NCI-H2081 (cell line): Measurements from ENCODE around the gene LSAMP.

Experiments used
- DNase-seq, 2 experiments: peaks; one replicate each; lab custom pipeline; 2025; lab: John Stamatoyannopoulos, UW

The LSAMP gene

DNA sequence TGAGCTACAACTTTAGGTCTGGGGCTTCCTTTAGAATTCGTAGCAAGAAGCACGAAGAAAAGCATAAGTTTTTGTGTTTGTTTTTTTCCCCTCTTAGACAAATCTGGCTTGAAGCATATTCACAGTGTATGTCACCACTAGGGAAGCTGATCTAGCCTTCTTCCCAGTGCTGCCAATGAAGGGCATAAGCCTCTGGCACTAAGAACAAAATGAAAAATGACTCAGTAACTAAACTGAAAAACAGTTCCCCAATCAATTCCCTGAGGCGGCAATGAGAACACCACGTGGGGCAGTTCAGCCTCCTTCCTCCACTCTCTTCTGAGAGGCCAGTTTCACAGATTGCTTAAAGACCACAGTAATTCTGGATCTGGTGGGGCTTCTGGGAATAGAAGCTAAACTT lies 483.9 kb downstream of the LSAMP start:
- no peak for DNase-seq

DNA sequence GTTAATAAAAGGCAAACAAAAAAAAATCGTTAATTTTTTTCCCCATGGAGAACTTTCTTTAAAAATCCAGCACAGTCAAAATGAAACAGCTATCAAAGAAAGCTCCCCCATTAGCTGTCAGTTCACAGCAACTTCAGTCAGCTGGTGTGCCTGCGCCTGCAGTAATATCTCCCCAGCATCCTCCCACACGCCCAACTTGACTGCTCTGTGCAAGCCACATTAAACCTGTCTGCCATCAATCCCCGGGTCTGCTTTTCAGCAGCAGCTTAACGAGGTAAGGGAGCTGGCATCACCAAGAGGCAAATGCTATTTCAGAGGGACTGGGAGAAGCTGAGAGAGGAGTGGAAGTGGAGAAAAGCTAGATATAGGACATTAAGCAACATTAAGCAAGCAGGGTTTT lies 484.5 kb downstream of the LSAMP start:
- no peak for DNase-seq

DNA sequence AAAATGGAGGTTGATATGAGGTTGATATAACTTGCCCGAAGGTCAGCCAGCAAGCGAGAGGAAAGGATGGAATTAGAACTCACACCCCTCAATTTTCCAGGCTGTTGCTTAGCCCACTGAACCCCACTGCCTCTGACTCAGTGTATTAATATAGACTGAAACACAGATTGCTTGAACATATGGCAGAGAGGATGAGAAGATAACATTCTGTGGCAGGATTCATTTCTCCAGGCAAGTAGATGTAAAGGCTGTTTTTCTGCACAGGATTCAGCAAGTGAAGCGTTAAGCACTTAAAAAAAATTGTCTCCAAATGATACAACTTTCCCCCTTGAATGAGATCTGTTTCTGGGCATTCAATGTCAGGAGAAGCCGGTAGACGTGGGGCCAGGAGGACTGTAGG lies 486.8 kb downstream of the LSAMP start:
- DNase-seq, result no peak

DNA sequence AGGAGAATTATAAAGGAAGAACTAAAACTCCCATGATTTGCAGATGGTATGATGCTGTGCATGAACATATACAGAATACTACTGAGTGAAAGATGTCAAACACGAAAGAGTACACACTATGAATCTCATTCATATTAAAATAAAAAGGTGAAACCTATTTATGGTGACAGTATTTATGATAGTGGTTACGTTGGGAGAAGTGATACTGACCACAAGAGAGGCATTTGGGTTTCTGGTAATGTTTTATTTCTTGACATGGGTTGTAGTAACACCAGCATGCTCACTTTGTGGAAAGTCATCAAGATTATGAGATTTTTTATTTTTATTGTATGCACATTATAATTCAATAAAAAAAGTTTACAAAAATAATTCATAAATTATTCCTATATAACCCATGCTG lies 498.0 kb downstream of the LSAMP start:
- no peak for DNase-seq

DNA sequence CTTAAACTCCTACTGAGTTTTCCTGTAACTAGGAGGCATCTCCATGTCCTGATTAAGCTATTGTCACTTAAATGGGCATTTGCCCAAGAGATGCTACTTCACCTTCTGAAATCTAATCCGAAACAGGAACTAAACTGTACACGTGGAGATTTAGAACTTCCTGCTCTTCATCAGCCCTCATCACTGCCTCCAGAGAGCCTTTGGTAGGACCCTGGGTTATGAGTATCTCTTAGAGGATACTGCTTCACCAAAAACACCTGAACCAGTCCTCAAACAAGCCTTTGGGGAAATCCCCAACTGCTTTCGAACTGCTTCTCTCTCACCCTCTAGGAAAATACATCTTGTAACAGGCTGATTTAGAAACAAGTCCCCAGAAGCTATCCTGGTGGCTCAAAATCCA lies 501.7 kb downstream of the LSAMP start:
- DNase-seq, result no peak

DNA sequence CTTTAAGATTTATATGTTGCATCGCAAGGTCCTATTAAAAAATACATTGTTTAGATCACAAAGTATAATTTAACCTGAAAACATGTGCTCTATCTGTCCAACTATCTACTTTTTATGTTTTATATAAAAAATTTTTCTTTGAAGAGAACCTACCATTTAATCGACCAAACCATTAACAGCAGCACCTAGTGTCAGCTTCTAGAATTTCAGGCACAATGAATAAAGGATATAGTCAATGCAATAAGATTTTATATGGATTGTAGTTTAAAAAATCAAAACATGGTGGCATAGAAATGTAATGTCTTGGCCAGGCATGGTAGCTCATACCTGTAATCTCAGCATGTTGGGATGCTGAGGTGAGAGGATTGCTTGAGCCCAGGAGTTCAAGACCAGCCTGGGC lies 508.2 kb downstream of the LSAMP start:
- no peak for DNase-seq

DNA sequence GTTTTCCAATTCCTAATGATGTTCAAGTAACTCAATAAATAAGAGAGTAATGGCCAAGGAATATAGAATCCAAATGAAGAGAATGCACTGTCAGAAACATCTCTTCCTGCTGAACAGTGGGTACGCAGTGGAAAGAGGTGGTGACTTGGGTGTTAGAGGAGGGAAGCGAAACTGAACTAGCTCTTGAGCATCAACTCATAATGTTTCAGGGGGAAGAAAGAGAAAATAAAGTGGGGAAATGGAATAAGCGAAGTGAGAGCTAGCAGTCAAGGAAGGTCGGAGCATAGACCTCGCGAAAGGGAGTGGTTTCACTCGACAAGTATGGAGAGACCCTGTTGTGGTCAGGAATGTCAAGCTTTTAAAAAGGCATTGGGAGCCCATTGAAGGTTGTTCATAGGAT lies 512.5 kb downstream of the LSAMP start:
- DNase-seq, result no peak

DNA sequence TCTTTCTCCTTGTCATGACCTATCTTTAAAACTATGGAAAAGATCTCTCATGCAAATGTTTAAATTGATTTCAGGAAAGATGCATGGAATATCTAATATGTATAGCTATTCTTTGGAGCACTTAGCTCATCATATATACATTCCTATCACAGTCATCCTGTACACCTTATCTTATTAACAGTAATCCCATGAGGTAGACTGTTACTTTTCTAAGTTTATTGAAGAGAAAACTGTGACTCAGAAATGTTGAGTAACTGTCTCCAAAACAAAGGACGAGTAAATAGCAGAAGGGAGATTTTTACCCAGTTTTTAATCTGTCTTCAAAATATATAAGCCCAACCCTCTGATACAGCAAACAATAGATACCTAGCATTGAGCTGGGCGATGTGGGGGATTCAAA lies 513.7 kb downstream of the LSAMP start:
- DNase-seq, result no peak

DNA sequence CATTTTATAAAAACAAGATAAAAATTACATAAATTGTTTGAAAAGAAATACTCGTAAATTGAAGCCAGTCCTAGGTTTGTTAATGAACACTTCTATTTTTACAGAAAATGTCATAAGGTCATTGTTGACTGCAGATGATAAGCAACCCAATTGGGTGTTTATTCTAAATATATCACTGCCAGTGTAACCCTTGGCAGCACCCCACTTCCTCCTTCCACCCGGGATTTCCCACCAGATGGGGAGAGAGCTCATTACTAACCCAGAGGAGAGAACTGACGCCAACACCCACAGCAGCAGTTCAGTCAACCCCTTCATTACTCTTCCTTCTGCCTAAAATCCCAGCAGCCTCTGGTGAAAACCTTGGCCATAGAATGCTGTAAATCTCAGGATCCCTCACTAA lies 514.4 kb downstream of the LSAMP start:
- no peak for DNase-seq

DNA sequence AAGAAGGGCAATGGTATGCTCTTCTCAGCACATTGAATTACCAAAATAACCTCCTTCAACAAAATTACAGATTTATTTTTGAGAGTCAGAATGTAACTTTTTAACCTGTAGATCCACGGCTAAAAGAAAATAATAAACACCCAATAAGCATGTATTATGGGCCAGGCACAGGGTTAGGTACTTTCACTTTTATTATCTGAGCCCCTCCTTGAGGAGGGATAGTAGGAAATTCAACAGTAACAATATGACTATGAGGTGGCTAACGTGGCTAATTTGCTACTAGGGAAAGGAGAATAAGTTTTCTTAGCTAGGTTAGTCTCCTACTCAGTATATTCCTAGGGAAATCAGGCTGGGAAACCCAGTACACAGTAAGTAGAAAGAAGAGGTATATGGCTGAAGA lies 515.1 kb downstream of the LSAMP start:
- DNase-seq, result no peak

DNA sequence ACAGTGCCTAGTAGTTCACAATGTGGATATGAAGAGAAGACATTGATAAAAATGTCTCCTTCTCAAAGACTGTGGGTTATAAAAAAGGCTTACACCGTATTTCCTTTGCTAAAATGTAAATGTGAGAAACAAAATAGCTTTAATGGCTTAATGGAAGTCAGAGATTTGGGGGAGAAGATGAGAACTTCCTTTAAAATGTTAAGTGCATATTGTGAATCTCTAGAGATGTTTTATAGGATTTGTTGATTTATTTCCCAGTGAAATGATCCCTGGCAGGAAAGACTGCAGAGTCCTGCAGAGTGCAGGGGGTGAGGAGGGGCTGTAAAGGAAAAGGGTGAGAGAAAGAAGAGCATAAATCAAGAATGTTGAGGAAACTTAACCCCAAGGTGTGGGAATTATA lies 516.9 kb downstream of the LSAMP start:
- DNase-seq, result no peak

DNA sequence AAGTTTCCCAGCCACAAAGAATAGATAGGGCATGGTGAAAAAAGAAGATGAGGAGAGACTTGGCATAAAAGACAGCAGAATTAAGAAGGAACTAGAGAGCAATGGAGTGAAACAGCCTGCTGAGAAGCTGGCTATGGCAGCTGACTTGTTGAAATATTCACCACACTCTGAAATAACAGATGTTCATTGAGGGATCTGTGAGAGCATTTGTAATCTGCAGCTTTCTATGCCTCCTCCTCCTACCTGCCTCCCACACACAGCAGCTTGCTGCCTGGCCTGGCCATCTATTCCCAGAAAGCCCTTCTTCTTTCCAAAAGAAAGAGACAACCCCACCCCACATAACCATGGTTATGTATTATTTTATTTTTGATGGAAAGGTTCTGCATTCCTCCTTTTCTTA lies 518.1 kb downstream of the LSAMP start:
- no peak for DNase-seq

DNA sequence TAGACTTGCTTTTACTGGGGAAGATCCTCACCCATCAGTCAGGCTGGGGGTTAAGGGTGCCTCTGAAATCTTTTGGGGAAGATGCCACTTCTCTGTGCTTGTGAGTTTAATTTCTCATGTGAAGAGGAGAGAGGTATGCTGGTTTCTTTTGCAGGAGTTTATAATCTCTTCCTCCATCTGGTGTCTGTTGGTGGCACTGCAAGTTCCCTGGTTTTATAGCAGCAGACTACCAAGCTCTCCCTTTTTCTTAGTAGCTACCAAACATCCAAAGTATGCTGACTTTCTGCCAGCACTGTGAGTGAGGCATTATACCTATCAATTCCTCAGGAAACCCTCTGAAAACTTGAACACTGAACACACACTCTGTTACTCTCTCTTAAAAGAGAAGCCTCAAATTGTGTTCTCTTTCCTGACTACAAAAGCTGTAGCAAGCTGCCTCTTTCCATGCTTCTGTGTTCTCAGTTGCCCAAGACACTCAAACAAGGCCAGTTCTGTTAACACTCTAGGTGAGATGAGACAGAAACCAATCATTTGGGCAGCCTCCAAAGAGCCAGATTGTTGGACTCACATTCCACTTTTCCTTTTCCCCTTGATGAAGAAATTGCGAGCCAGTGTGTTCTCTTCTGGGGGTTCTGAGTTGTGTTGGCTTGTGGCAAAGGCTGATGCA lies 522.5 kb downstream of the LSAMP start:
- peak; percentile 6 to 16 for DNase-seq

DNA sequence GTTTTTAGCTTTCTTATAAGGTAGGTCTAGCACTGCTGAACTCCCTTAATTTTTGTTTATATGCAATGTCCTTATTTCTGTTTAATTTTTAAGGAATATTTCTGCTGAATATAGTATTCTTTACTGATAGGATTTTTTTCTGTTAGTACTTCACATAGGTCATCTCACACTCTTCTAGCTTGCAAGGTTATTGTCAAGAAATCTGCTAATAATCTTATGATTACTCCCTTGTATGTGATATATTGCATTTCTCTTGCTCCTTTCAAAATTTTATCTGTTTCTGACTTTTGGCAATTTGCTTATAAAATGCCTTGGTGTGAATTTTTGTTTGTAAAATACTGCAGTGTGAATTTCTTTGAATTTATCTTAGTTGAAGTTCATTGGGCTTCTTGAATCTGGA lies 523.6 kb downstream of the LSAMP start:
- no peak for DNase-seq

DNA sequence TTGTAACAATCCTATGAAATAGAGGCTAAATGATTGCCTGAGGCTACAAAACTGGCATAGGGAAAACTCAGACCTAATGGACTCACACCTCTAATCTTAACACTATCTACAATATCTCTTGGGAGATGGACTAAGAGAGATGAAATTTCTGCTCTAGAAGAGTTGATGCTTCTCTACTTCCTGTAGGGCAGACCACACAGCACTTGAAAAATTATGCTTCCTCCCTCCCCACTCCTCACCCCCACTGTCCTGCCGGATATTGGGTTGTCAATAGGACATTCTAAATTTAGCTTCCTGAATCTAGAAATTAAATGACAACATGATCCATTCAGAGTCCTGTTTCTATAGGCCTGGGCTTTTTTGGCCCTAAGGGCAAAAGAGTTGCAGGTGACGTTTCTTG lies 526.4 kb downstream of the LSAMP start:
- DNase-seq, result no peak

DNA sequence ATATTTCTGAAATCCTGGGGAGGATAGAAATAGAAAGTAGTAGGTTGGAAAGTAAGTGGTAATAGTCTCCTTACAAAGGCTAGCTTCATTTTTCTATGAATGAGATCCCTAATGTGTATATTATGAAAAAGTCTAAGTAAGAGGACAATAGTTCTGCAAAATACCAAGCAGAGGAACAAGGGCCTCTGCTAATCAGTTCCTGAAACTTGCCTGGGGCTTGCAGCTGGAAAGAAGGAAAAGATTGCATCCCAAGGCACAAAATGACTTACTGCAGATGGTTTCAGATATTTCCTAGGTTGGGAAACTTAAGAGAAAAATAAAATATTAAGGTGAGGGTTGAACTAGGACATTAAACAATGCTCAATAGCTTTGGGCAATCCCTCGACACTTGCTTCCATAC lies 528.4 kb downstream of the LSAMP start:
- no peak for DNase-seq

DNA sequence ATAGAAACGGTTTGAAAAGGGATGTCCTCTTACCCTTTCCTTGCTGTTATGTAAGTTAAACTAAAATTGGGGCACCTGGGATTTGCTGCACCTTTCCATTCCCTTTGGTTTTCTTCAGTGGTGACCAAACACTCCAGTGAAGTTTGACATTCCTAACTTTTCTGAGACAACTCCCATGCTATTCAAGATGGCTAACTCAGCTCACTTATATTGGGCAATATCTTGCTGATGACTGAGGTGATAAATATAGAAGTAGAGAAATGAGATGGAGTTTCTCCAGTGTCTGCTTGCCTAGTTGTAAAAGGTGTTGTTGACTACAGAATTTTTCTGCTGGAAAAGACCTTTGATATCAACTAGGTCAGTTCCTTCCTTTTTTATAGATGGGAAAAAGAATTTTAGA lies 530.2 kb downstream of the LSAMP start:
- no peak for DNase-seq

DNA sequence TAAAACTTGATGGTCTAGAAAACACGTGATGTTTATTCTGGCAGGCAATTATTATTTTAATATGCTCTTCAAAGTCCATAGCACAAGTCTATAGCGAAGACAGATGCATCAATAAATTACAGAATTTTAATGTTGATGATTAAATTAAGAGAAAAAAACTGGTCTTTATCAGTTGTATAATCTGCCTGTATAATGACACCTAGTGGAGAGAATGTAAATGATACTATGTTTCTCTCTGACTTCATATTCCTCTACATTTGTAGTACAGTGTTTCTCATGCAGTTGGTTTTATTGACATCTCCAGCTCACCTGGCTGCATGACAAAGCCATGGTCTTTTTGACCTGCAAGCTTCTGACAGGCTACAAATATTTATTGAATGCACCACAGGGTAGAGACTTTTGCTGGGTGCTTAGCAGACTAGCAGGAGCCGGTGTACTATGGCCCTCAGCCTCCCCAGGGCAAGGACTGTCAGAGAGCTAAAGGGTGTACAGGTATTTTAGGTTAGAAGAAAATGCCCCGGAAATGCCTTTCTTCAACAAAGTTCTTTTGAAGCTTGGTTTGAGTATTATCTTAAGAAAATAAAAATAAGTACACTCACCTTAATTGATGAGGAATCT lies 532.1 kb downstream of the LSAMP start:
- no peak for DNase-seq

DNA sequence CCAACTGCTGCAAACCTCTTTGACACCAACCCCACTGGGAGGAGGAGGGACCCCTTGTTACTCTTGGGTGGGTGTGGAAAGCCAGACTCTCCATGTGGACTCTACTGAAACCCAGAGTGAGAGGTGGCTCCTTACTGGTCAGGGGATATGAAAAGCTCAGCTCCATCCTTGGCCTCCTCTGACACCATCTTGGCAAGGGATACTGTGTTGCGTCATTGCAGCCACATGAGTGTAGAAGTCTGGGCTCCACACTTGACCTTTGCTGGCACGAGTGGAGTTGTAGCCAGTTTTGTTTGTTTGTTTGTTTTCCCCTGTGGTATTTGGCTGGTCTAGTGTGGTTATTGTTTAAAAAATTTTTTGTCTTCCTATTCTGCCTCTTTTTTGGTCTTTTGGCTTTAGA lies 532.9 kb downstream of the LSAMP start:
- no peak for DNase-seq

DNA sequence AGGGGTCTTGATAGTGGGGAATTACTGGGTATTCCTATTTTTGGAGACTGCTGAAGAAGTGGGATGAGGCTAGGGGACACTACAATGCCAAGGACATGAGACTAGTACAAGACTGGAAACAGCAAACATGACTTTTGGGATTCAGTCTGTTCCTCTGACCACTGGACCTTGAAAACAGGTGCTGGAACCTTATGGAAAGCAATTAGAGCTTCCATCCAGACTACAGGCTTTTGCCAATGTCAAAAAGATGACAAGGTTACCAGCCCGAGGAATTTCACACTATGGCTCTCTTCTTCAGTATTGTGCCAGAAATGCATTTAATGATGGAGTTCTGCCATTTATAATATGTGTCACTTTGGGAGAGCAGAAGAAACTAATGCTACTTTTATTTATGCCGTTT lies 539.4 kb downstream of the LSAMP start:
- DNase-seq, result no peak

DNA sequence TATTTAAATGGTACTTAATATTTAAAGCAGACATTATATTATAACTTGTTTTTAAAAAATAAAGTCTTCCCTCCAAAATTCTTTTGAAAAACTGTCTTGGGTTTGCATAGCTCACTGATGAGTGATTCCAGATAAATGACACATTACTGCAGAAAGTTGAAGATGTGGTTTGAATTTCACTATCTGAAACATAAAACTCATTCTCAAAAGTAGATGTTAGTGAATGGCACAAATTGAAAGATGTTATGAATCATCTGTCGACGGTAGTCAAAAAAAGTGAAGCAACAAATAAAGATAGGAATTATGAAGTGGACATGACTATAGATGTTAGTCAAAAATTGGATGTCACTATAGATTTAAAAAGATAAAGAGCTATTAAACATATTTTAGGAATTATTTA lies 541.4 kb downstream of the LSAMP start:
- DNase-seq, result no peak

DNA sequence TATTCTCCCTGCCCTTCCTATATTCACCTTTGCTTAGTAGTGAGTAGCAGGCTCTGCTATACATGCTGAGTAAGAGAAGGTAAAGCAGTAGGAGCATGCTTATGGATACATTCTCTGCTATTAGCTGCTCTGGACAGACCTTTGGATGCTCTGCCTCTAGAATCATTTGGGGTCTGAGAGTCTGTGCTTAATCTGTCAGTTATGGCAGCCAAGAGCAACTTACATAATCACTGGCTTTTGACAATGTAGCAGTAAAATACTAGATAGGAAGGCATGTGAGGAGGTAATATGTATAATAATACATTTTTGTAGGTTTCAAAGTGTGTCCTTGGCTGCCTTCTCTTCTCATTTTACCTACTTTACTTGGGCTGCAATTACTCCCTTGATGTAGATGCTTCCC lies 544.3 kb downstream of the LSAMP start:
- no peak for DNase-seq

DNA sequence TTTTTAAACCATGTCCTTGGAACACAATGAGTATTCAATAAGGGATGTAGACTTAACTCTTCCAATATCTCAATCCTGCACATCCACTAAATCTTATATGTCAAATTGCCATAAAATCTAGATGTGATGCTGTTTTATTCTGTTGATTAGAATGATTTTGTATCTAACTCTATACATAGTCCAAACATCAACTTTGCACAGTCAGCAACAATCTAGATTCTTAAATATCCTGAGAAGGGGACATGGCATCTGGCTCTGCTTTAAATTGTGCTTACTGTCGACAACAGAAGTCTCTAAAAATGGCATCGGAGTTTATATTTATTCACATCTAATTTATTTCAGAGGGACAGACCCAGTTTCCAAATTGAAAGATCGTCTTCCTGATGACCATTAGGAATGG lies 545.8 kb downstream of the LSAMP start:
- DNase-seq, result no peak

DNA sequence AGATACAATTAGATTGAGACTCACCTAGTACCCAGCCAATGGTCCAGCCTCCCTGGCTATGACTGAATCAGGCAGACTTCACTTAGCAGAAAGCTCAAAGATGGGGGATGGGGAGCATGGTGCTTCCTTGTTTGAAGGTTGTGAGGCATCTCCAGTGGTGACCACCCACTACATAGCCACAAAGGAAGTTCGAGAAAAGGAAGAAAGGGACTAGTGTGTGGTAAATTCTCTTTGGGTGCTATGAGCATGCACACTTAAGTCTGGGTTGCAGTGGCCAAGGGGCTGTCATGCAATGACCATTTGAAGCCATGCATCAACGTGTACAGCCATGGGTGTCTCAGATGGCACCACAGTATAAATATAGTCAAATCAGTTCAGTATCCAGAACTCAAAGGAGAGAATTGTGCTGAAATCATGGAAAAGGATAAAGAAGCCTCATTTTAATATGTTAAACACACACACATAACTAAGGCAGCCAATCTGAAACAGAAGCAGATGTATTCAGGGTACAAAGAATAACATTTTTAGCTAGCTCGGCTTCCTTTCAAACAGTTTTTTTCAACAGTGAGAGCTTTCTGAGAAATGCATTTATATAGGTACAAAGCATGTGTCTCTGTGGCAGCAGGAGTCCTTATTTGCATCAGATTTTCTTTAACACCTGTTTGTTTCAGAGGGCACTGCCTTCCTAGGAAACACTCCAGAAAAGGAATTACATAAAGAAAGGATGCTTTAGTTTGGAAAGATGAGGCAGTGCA lies 546.5 kb downstream of the LSAMP start:
- DNase-seq, result no peak
